ENCODE measurements around the gene EME2. TPM values are rescaled to one million over a fixed set of nuclear protein-coding genes. Genes with fewer than 3 reads are reported as not detected.

Gene EME2
- total RNA-seq, 1 donor = 13.3 TPM

DNA sequence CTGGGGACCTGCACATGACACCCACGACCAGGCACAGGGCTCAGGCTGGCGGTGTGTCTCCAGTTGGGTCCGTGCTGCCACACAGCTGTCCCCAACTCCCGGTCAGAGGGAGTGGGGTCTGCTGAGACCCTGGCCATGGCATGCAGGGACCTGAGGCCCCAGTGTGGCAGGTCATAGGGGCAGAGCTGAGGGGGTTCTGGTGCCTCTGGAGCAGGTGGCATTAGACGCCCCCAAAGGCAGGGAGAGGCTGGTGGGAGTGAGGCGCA, 14.4 kb downstream of the EME2 start:
- Histone ChIP-seq H3K4me3 (ENCODE audit: low read length) (no peak overlapping the region), H3K9me3 (ENCODE audit: low read depth, low read length) (no peaks in the 10 kb centered on the region), H3K27me3 (ENCODE audit: insufficient read depth, low read length) (no peaks in the 10 kb centered on the region), H3K4me1 (ENCODE audit: insufficient read depth, low read length) (peaks cover 10% of the 10 kb centered on the region)

DNA sequence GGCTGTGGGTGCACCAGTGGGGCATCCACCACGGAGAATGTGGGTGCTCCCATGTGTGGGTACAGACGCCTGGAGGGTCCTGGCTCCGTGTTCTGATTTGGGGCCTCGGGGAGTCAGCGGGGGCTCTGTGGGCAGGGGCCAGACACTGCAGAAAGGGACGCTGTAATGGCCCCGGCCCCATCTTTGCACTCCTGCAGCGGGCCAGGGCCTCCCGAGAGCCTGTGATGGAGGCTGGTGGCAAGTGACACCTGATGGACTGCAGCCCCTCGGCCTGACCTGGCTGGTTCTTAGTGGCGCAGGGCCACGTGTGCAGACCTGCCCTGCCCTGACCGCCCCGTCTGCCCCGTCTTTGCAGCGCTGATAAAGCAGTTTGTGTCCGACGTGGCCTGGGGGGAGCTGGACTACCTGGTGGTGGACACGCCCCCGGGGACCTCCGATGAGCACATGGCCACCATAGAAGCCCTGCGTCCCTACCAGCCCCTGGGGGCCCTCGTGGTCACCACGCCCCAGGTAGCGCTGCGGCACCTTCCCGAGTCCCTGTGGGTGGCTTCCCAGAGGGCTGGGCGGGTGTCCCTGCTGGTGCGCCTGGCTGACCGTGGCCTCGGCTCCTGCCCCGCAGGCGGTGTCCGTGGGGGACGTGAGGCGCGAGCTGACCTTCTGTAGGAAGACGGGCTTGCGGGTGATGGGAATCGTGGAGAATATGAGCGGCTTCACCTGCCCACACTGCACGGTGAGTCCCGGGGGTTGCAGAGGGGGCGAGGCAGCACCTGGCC, 14.9 kb downstream of the EME2 start:
- no peaks in the 10 kb centered on the region for H3K27me3 ChIP-seq (ENCODE audit: insufficient read depth, low read length)
- no peaks in the 10 kb centered on the region for H3K9me3 ChIP-seq (ENCODE audit: low read depth, low read length)
- peaks cover 10% of the 10 kb centered on the region for H3K4me1 ChIP-seq (ENCODE audit: insufficient read depth, low read length)
- no peak overlapping the region for H3K4me3 ChIP-seq (ENCODE audit: low read length)

DNA sequence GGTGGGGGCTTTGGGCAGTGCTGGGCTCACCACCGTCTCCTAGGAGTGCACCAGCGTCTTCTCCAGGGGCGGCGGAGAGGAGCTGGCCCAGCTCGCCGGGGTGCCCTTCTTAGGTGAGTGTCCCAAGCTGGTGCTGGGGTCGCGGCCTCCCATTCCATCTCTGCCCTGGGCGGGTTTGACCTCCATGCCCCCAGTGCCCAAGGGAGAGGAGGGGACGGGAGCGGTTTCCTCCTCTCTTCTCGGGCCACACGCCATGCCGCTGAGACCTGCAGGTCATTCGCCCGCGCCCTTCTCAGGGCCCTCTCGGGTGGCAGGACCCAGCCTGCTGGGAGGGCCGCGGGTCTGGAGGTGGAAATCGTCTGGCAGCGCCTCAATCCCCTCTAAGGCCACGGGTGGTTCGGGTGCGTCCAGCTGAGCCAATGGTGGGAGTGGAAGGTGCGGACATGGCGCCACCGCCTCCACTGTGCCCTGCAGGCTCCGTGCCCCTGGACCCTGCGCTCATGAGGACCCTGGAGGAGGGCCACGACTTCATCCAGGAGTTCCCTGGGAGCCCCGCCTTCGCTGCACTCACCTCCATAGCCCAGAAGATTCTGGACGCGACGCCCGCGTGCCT, 15.6 kb downstream of the EME2 start:
- Histone ChIP-seq H3K9me3 (ENCODE audit: low read depth, low read length) (no peaks in the 10 kb centered on the region), H3K27me3 (ENCODE audit: insufficient read depth, low read length) (no peaks in the 10 kb centered on the region), H3K4me1 (ENCODE audit: insufficient read depth, low read length) (peaks cover 10% of the 10 kb centered on the region), H3K4me3 (ENCODE audit: low read length) (no peak overlapping the region)

DNA sequence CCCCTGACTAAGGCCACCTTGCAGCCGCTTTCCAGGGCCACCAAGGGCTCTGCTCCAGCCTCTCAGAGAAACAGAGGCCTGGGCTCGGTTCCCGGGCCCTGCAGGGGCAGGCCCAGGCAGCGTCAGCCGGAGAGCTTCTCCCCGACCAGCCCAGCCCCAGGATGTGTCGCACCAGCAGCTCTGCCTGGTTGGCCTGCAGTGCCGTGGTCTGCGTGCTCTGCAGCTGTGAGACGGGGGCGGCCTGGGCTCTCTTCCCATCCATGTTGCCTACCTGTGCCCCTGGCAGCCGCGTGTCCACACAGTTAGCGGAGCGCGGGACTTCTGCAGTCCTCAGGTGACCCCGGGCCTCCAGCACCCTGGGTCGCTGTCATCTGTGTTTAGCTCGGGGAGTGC, 16.1 kb downstream of the EME2 start:
- H3K27me3 ChIP-seq (ENCODE audit: insufficient read depth, low read length) = no peaks in the 10 kb centered on the region
- H3K4me1 ChIP-seq (ENCODE audit: insufficient read depth, low read length) = peaks cover 5% of the 10 kb centered on the region
- no peak overlapping the region for H3K4me3 ChIP-seq (ENCODE audit: low read length)
- no peaks in the 10 kb centered on the region for H3K9me3 ChIP-seq (ENCODE audit: low read depth, low read length)

DNA sequence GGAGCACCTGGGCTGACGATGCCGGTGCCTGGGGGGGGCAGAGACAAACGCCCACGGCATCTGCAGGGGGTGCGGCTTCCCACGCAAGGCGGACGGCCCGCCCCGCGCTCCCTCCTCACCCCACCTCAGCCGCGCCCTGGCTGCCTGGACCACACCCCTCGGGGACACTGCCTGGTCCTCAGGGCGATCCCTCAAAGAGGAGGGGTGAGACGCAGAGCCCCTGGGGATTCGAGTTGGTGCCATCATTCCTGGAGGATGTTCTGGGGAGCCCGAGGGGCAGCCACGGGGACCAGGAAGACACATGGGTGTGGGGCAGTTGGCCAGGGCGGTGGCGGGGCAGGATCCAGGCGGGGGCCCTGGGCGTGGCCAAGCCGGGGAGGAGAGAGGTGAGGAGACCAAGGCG, 17.0 kb downstream of the EME2 start:
- no peaks in the 10 kb centered on the region for H3K9me3 ChIP-seq (ENCODE audit: low read depth, low read length)
- no peaks in the 10 kb centered on the region for H3K27me3 ChIP-seq (ENCODE audit: insufficient read depth, low read length)
- no peak overlapping the region for H3K4me3 ChIP-seq (ENCODE audit: low read length)
- no peaks in the 10 kb centered on the region for H3K4me1 ChIP-seq (ENCODE audit: insufficient read depth, low read length)

DNA sequence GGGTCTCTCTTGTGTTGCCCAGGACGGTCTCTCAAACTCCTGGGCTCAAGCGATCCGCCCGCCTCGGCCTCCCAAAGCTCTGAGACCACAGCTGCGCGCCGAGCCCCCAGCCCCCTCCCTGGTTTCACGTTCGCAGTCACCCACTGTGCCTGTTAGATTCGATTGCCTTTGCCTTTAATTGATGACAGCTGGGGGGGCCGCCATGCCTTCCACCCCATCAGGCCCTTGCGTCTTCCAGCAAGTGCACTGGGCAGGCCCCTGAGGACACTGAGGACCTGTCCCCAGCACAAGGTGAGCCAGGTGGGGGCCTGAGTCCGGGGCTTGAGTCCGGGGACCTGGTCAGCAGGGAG, 17.6 kb downstream of the EME2 start:
- Histone ChIP-seq H3K4me3 (ENCODE audit: low read length) (no peak overlapping the region), H3K9me3 (ENCODE audit: low read depth, low read length) (no peaks in the 10 kb centered on the region), H3K27me3 (ENCODE audit: insufficient read depth, low read length) (no peaks in the 10 kb centered on the region), H3K4me1 (ENCODE audit: insufficient read depth, low read length) (no peaks in the 10 kb centered on the region)

DNA sequence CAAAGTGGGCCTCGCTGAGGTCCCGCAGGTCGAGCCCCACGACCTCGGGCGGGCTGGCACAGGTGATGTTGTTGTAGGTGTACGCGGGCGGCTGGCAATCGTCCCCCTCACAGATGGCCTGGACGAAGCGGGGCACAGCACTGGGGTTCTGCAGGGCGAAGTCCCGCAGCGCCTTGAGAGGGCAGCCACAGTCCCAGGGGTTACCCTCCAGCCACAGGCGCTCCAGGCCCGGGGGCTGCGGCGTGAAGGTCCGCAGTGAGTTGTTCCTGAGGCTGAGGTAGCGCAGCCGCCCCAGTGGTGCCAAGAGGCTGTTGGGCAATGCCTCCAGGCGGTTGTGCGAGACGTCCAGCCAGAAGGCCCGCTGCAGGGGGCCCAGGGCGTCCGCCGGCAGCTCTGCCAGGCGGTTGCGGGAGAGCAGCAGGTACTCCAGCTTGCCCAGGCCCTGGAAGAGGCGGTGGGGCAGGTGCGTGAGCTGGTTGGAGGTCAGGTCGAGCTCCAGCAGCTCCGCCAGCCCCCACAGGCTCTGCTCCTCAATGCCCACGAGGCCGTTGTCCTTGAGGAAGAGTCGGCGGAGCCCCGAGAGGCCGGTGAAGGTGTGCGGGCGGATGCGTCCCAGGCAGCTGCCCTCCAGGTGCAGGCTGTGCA, 18.1 kb downstream of the EME2 start:
- Histone ChIP-seq H3K27me3 (ENCODE audit: insufficient read depth, low read length) (no peaks in the 10 kb centered on the region), H3K4me3 (ENCODE audit: low read length) (no peak overlapping the region), H3K4me1 (ENCODE audit: insufficient read depth, low read length) (no peaks in the 10 kb centered on the region), H3K9me3 (ENCODE audit: low read depth, low read length) (no peaks in the 10 kb centered on the region)

DNA sequence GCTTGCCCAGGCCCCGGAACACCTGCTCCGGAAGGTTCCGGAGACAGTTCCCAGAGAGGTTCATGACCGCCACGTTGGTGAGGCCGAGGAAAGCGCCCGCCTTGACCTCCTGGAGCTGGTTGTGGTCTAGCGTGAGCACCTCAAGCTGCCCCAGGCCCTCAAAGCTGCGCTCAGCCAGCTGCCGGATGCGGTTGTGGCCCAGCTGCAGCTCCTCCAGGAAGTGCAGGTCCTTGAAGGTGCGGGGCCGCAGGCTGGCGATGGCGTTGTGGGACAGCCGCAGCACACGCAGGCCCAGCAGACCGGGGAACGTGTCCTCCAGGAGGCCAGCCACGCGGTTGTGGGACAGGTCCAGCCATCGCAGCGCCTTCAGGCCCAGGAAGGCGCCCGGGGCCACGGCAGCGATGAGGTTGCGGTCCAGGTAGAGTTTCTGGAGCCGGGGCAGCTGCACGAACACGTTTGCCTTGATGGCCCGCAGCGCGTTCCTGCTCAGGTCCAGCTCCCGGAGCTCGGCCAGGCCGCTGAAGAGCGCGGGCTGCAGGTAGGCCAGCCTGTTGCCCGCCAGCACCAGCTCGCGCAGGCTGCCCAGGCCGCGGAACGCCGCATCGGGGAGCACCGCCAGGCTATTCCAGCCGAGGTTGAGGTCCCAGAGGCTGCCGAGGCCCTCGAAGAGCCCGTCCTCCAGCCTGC, 18.8 kb downstream of the EME2 start:
- no peaks in the 10 kb centered on the region for H3K27me3 ChIP-seq (ENCODE audit: insufficient read depth, low read length)
- no peaks in the 10 kb centered on the region for H3K4me1 ChIP-seq (ENCODE audit: insufficient read depth, low read length)
- H3K4me3 ChIP-seq (ENCODE audit: low read length) = no peak overlapping the region
- no peaks in the 10 kb centered on the region for H3K9me3 ChIP-seq (ENCODE audit: low read depth, low read length)

DNA sequence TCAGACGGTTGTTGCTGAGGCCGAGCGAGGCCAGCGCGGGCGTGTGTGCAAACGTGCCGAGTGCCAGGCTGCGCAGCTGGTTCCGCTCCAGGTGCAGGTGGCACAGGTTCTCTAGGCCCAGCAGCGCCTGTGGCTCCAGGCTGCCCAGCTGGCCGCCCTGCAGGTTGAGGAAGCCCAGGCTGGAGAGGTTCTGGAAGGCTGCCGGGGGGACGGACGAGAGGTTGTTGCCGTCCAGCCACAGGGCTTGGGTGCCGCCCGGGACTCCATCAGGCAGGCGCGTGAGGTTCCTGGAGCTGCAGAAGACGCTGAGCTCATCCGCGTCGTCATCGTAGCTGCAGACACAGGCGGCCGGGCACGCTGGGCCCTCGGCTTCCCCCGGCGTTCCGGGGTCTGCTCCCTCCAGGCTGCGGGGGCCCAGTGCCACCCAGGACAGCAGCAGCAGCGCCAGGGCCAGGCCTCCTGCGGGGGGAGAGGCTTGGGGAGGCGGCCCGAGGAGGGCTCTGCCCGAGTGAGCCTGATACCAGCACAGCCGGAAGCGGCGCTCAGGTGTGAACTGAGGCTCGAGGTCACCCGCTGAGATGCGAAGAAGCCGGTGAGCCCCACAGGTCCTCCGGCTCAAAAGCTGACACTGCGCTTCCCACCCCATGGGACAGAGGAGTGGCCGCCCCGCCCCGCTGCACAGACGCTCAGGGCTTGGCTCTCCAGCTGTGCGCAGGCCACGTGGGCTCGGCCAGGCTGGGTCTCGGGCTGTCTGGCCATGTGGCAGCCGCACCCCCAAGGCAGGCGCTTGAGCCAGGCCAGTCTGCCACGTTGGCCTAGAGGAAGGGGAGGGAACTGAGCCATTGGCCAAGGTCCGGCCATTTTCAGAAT, 19.6 kb downstream of the EME2 start:
- Histone ChIP-seq H3K4me1 (ENCODE audit: insufficient read depth, low read length) (no peaks in the 10 kb centered on the region), H3K4me3 (ENCODE audit: low read length) (no peak overlapping the region), H3K27me3 (ENCODE audit: insufficient read depth, low read length) (no peaks in the 10 kb centered on the region), H3K9me3 (ENCODE audit: low read depth, low read length) (no peaks in the 10 kb centered on the region)

DNA sequence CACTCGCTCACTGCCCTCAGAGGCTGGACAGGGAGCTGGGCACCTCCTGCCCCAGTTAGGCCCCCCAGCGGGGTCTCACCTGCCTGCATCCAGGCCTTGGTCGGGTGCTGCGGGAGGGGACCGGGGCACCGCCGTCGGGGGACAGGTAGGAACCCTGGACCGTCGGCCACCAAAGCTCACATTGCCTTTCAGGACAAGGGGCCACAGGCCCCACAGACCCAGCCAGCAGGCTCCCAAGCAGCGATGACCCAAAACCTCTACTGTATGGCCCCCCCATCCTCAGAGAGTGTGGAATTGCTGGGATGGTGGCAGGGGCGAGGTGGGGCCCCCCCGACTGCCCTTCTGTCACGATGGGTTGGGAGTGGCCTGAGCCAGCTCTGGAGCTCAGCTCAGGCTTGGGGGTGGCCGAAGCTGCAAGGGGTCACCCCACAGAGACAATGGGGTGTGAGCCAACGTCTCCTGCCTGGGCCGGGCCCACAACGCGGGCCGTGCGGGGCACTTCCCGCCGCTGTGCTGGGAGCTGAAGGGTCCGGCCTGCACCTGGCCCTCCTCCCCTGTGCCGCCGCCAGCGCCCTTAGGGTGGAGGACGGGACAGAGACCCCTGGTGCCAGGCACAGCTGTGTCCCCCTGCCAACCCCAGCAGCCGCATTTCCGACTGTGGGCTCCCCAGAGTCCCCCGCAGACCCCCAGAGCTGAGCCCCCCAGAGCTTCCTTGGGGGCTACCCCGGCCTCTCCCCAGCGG, 20.4 kb downstream of the EME2 start:
- H3K4me1 ChIP-seq (ENCODE audit: insufficient read depth, low read length) = no peaks in the 10 kb centered on the region
- H3K9me3 ChIP-seq (ENCODE audit: low read depth, low read length) = no peaks in the 10 kb centered on the region
- H3K27me3 ChIP-seq (ENCODE audit: insufficient read depth, low read length) = no peaks in the 10 kb centered on the region
- H3K4me3 ChIP-seq (ENCODE audit: low read length) = no peak overlapping the region

DNA sequence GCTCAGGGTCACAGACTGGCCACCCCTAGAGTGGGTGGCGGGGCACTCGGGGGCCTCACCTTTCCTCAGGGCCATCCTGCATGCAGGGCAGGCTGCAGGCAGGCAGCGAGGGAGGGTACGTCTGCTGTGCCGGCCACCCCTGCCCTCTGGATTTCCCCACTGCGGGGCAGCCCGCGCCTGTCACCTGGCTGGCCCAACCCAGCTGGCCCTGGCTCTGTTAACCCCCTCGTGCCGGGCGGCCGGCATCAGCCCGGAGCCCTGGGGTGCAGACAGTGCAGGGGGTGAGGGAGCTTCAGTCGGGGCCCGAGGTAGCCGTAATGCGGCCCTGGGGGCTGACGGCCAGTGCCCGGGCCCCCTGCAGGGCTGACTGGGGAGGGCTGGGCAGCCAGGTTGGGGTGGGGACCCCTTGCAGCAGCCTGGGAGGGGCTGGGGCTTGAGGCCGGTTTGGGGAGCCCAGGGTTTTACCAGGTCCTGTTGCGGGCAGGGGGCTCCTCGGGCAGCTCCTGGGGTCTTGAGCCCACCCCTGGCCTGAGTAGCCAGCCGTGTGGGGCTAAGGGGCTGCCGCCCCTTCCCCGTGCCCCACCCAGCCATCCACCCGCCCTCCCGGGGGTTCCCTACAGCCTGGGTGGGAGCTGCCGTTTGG, 21.1 kb downstream of the EME2 start, which contains the start of gene IGFALS:
TSS of gene IGFALS (minus strand) at position 128 of the 643 bp plus-strand sequence. CDS start at position 75, 53 bp downstream.
- Histone ChIP-seq H3K4me3 (ENCODE audit: low read length) (no peak within 1 kb of the TSS), H3K4me1 (ENCODE audit: insufficient read depth, low read length) (no peaks in the 10 kb centered on the region), H3K9me3 (ENCODE audit: low read depth, low read length) (no peaks in the 10 kb centered on the region), H3K27me3 (ENCODE audit: insufficient read depth, low read length) (no peaks in the 10 kb centered on the region)

DNA sequence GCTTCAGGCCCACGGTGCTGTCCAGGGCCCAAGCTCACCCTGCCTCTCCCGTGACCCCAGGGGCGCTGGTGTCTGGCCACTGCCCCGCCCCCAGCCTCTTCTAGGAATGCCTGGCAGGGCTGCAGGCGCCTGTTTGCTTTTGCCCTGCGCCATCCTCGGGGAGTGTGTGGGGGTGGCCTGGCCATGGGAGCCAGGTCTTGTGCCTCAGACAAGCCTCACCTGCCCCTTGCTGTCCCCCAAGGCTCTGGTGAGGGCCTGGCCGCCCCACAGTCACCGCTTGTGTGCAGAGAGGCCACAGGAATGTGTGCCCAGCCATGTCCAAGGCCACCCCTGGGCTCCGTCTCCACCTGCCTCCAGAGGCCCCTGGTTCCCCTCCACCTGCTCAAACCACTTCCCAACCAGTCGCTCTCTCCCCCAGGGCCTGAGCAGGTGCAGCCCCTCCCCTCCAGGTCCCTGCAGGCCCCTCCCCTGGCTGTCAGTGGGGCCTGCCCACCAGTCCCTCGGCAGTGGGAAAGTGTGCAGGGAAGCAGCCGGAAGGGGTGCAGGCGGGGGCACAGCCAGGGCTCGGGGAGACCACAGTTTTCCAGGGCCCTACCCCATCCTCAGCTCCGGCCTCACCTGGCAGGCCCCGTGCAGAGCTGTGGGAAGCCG, 21.7 kb downstream of the EME2 start:
- H3K9me3 ChIP-seq (ENCODE audit: low read depth, low read length) = no peaks in the 10 kb centered on the region
- H3K4me1 ChIP-seq (ENCODE audit: insufficient read depth, low read length) = no peaks in the 10 kb centered on the region
- H3K27me3 ChIP-seq (ENCODE audit: insufficient read depth, low read length) = no peaks in the 10 kb centered on the region
- no peak overlapping the region for H3K4me3 ChIP-seq (ENCODE audit: low read length)

DNA sequence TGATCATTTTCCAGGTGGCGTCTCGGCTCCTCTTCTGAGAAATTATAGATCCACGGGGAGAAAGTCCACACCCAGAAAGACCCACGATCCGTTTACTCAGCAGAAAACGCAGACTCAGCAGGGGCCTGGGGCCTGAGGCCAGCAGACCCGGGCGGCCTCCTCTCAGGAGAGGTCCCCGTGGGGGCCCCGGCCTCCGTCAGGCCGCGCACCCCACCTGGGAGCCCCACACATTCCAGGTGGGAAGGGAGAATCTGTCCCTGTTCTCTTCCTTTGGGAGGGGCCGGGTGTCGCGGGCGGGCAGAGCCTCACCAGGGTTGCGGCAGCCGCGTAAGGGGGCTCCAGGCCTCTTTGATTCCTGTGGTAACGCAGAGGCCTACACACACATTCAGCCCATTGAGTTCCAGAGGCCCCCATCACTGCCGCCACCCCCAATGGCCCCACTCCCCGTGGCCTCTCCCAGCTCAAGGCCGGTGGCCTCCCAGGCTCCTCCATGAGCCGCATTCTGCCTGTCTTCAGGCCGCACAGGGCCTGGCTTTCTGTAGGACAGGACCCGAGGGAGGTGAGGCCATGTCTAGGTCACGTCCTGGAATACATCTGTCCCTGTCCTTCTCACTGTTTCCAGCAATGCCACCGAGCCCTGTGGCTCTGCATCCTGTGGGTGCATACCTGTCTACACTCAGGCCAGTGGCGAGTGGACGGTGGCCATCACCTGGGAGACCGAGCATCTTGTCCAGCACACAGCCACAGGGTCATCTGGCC, 22.5 kb downstream of the EME2 start:
- no peaks in the 10 kb centered on the region for H3K27me3 ChIP-seq (ENCODE audit: insufficient read depth, low read length)
- no peak overlapping the region for H3K4me3 ChIP-seq (ENCODE audit: low read length)
- no peaks in the 10 kb centered on the region for H3K9me3 ChIP-seq (ENCODE audit: low read depth, low read length)
- H3K4me1 ChIP-seq (ENCODE audit: insufficient read depth, low read length) = no peaks in the 10 kb centered on the region

Measured in mononuclear cell (primary cell).